Prostate gland (tissue), 2 donors: Measurements from ENCODE around the gene TMPRSS11A. TPM values are rescaled to one million over a fixed set of nuclear protein-coding genes. Genes with fewer than 3 reads are reported as not detected.
A peak's percentile ranks its signal among the peaks of the same experiment; 100 is the strongest.

ENCODE experiments used
- DNase-seq: peaks from one replicate; pipeline ENCODE4 v3.0.0-alpha.2; 2019; ENCODE audit warnings: low spot score
- H3K27ac ChIP-seq, 2 donors: fragments of 200-600 bp; sonication (generic); 2 replicates each; pipeline ENCODE4 v1.5.1; 2017 to 2019
- H3K27me3 ChIP-seq: fragments of 200-600 bp; sonication (generic); replicated peaks from 2 replicates; pipeline ENCODE4 v1.5.1; 2019; ENCODE audit not compliant: insufficient read depth
- H3K36me3 ChIP-seq, 2 donors: fragments of 200-600 bp; sonication (generic); 1 replicate in 1 of 2; 2 replicates in 1 of 2; pipeline versions ENCODE4 v1.5.1 to v1.8.1; 2017 to 2019
- H3K4me1 ChIP-seq: fragments of 200-600 bp; sonication (generic); replicated peaks from 2 replicates; pipeline ENCODE4 v1.5.1; 2019
- H3K4me3 ChIP-seq, 2 donors: fragments of 200-600 bp; sonication (generic); 2 replicates each; pipeline ENCODE4 v1.5.1; 2017 to 2019
- H3K9me3 ChIP-seq: fragments of 200-600 bp; sonication (generic); 2 replicates; pipeline ENCODE4 v1.5.1; 2017
- CTCF ChIP-seq, 4 experiments: fragments of 200-600 bp in 2 of 4; fragments of 450-650 bp in 2 of 4; sonication (generic) in 2 of 4; IDR thresholded peaks; 1 replicate in 3 of 4; 2 replicates in 1 of 4; pipeline ENCODE4 v1.5.1; 2016 to 2019; ENCODE audit warnings: antibody characterized with exemption in 4 of 4, mild to moderate bottlenecking in 2 of 4, moderate library complexity in 2 of 4
- POLR2A ChIP-seq: fragments of 450-650 bp; IDR thresholded peaks from one replicate; pipeline ENCODE4 v1.6.1; 2016; ENCODE audit warnings: antibody characterized with exemption, mild to moderate bottlenecking
- POLR2AphosphoS5 ChIP-seq: sonication (generic); formaldehyde crosslinking; IDR thresholded peaks from one replicate; pipeline ENCODE4 v1.6.1; 2017; ENCODE audit warnings: antibody characterized with exemption
- WGBS: methylation state at CpG from one replicate; pipeline ENCODE4 v1.1.5; 2018; 5-methylcytosine and 5-hydroxymethylcytosine counted together
- intact Hi-C: fragments of 100-400 bp; cut with DNase I; formaldehyde crosslinking; loops from one replicate; pipeline ENCODE4 v1.14.2; 2022
- total RNA-seq, 2 donors: library from RNA; depleted of rRNA; stranded (reverse); fragments of >200 nt; gene quantifications; one replicate each; pipeline ENCODE4 v1.1.0, GENCODE V29; 2016

The TMPRSS11A gene
- total RNA-seq, 2 donors from 2014 or later = 0.18 to 0.45 TPM

- no peak for DNase-seq
- Histone ChIP-seq H3K4me3 (no peak overlapping the region), H3K9me3 (no peaks in the 10 kb centered on the region), H3K27ac (no peak overlapping the region), H3K27me3 (no peaks in the 10 kb centered on the region), H3K36me3 (no peaks in the 10 kb centered on the region), H3K4me1 (no peaks in the 10 kb centered on the region)
- intact Hi-C loops = no loop called here
- no peak for TF ChIP-seq POLR2AphosphoS5
- TF ChIP-seq CTCF (IDR thresholded peaks at IDR 0.05) = no peak
- no peak for TF ChIP-seq POLR2A
- 96% methylated on average over 7 of the region's 7 CpGs for WGBS
Measured at GRCh38 chr4:67926485-67926884, 36.8 kb downstream of the TMPRSS11A start.

- intact Hi-C loops = no loop called here
- no peaks in the 10 kb centered on the region for H3K9me3 ChIP-seq
- no peak for TF ChIP-seq POLR2A
- no peak for TF ChIP-seq POLR2AphosphoS5
- no peak for TF ChIP-seq CTCF (IDR thresholded peaks at IDR 0.05)
- H3K4me3 ChIP-seq = no peak overlapping the region
- H3K36me3 ChIP-seq = no peaks in the 10 kb centered on the region
- no peaks in the 10 kb centered on the region for H3K27me3 ChIP-seq
- 62% methylated on average over 4 of the region's 4 CpGs for WGBS
- H3K27ac ChIP-seq = no peak overlapping the region
- no peaks in the 10 kb centered on the region for H3K4me1 ChIP-seq
- no peak for DNase-seq
Measured at GRCh38 chr4:67922697-67923096, 40.6 kb downstream of the TMPRSS11A start.

GRCh38 chr4:67918428-67918827 lies 44.9 kb downstream of the TMPRSS11A start:
- Histone ChIP-seq H3K4me1 (no peaks in the 10 kb centered on the region), H3K4me3 (no peak overlapping the region), H3K36me3 (no peaks in the 10 kb centered on the region), H3K27ac (no peak overlapping the region), H3K9me3 (no peaks in the 10 kb centered on the region), H3K27me3 (no peaks in the 10 kb centered on the region)
- intact Hi-C loops = no loop called here
- no peak for TF ChIP-seq POLR2AphosphoS5
- peak in 1 of 4 experiments; percentile 41 for TF ChIP-seq CTCF (IDR thresholded peaks at IDR 0.05)
- DNase-seq = no peak

- WGBS = 68% methylated on average over 5 of the region's 5 CpGs
Measured at GRCh38 chr4:67915400-67915966, 47.8 kb downstream of the TMPRSS11A start.

More at GRCh38 chr4:67915400-67915966, 47.8 kb downstream of the TMPRSS11A start:
- Histone ChIP-seq H3K27ac (no peak overlapping the region), H3K9me3 (no peaks in the 10 kb centered on the region), H3K4me1 (no peaks in the 10 kb centered on the region), H3K4me3 (no peak overlapping the region), H3K36me3 (no peaks in the 10 kb centered on the region), H3K27me3 (no peaks in the 10 kb centered on the region)
- DNase-seq = no peak
- no peak for TF ChIP-seq CTCF (IDR thresholded peaks at IDR 0.05)
- TF ChIP-seq POLR2AphosphoS5 = no peak
- no peak for TF ChIP-seq POLR2A
- intact Hi-C loops = no loop called here
